HCT116 (cell line): Measurements from ENCODE around the gene PSMA3.

Experiments
- EZH2 ChIP-seq: fragments of 200-600 bp; sonication (generic); IDR thresholded peaks from 2 replicates; pipeline ENCODE4 v1.6.1; 2017; ENCODE audit warnings: antibody characterized with exemption, mixed run types
- EZH2phosphoT487 ChIP-seq: fragments of 200-600 bp; IDR thresholded peaks from 2 replicates; pipeline ENCODE4 v1.6.1; 2018; ENCODE audit warnings: antibody characterized with exemption, borderline replicate concordance
- JUND ChIP-seq: IDR thresholded peaks from 2 replicates; pipeline ENCODE4 v1.6.1; 2012
- MAX ChIP-seq: IDR thresholded peaks from 2 replicates; pipeline ENCODE4 v1.6.1; 2012
- POLR2A ChIP-seq: IDR thresholded peaks from 2 replicates; pipeline ENCODE4 v1.7.0; 2011; ENCODE audit warnings: borderline replicate concordance; ENCODE audit not compliant: insufficient read depth, insufficient read length; ENCODE audit errors: extremely low read depth
- POLR2AphosphoS5 ChIP-seq: IDR thresholded peaks from 2 replicates; pipeline ENCODE4 v1.6.1; 2011; ENCODE audit warnings: mild to moderate bottlenecking, low read depth, low read length, moderate library complexity
- ZNF274 ChIP-seq: fragments of 200-500 bp; sonication (Bioruptor generic); IDR thresholded peaks from 2 replicates; pipeline ENCODE4 v1.6.1; 2014; ENCODE audit warnings: mild to moderate bottlenecking, low read depth, low read length, inconsistent platforms
- TF ChIP-seq, protein P1 (sequence below), 3 experiments: fragments of 200-600 bp in 1 of 3; sonication (generic) in 1 of 3; IDR thresholded peaks in 2 of 3; conservative IDR thresholded peaks in 1 of 3; 2 replicates each; pipeline ENCODE4 v1.5.1; 2012 to 2017; ENCODE audit warnings: low read depth in 2 of 3, low read length in 2 of 3, antibody characterized with exemption in 1 of 3, borderline replicate concordance in 1 of 3, control low read depth in 1 of 3, mild to moderate bottlenecking in 1 of 3, mixed read lengths in 1 of 3, mixed run types in 1 of 3, moderate library complexity in 1 of 3; ENCODE audit not compliant: insufficient read depth in 1 of 3
- TF ChIP-seq, protein P2 (sequence below): IDR thresholded peaks from 2 replicates; pipeline ENCODE4 v1.6.1; 2012; ENCODE audit warnings: low read depth

GRCh38 chr14:58287607-58288042, 43.0 kb downstream of the PSMA3 start:
- TF ChIP-seq EZH2phosphoT487 = no peak
- TF ChIP-seq, protein P1, sequence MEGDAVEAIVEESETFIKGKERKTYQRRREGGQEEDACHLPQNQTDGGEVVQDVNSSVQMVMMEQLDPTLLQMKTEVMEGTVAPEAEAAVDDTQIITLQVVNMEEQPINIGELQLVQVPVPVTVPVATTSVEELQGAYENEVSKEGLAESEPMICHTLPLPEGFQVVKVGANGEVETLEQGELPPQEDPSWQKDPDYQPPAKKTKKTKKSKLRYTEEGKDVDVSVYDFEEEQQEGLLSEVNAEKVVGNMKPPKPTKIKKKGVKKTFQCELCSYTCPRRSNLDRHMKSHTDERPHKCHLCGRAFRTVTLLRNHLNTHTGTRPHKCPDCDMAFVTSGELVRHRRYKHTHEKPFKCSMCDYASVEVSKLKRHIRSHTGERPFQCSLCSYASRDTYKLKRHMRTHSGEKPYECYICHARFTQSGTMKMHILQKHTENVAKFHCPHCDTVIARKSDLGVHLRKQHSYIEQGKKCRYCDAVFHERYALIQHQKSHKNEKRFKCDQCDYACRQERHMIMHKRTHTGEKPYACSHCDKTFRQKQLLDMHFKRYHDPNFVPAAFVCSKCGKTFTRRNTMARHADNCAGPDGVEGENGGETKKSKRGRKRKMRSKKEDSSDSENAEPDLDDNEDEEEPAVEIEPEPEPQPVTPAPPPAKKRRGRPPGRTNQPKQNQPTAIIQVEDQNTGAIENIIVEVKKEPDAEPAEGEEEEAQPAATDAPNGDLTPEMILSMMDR (IDR thresholded peaks at IDR 0.05 in 2 of 3, conservative IDR thresholded peaks at IDR 0.05 in 1 of 3; ENCODE audit: borderline replicate concordance in 1 of 3, insufficient read depth in 1 of 3, low read depth in 2 of 3, low read length in 2 of 3) = no peak
- TF ChIP-seq POLR2A = no peak
- no peak for TF ChIP-seq EZH2
- TF ChIP-seq POLR2AphosphoS5 = no peak
- TF ChIP-seq ZNF274 = no peak
- TF ChIP-seq JUND = no peak
- TF ChIP-seq, protein P2, sequence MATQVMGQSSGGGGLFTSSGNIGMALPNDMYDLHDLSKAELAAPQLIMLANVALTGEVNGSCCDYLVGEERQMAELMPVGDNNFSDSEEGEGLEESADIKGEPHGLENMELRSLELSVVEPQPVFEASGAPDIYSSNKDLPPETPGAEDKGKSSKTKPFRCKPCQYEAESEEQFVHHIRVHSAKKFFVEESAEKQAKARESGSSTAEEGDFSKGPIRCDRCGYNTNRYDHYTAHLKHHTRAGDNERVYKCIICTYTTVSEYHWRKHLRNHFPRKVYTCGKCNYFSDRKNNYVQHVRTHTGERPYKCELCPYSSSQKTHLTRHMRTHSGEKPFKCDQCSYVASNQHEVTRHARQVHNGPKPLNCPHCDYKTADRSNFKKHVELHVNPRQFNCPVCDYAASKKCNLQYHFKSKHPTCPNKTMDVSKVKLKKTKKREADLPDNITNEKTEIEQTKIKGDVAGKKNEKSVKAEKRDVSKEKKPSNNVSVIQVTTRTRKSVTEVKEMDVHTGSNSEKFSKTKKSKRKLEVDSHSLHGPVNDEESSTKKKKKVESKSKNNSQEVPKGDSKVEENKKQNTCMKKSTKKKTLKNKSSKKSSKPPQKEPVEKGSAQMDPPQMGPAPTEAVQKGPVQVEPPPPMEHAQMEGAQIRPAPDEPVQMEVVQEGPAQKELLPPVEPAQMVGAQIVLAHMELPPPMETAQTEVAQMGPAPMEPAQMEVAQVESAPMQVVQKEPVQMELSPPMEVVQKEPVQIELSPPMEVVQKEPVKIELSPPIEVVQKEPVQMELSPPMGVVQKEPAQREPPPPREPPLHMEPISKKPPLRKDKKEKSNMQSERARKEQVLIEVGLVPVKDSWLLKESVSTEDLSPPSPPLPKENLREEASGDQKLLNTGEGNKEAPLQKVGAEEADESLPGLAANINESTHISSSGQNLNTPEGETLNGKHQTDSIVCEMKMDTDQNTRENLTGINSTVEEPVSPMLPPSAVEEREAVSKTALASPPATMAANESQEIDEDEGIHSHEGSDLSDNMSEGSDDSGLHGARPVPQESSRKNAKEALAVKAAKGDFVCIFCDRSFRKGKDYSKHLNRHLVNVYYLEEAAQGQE = no peak
- no peak for TF ChIP-seq MAX
